ENCODE measurements around the gene ALDH4A1.

DNA sequence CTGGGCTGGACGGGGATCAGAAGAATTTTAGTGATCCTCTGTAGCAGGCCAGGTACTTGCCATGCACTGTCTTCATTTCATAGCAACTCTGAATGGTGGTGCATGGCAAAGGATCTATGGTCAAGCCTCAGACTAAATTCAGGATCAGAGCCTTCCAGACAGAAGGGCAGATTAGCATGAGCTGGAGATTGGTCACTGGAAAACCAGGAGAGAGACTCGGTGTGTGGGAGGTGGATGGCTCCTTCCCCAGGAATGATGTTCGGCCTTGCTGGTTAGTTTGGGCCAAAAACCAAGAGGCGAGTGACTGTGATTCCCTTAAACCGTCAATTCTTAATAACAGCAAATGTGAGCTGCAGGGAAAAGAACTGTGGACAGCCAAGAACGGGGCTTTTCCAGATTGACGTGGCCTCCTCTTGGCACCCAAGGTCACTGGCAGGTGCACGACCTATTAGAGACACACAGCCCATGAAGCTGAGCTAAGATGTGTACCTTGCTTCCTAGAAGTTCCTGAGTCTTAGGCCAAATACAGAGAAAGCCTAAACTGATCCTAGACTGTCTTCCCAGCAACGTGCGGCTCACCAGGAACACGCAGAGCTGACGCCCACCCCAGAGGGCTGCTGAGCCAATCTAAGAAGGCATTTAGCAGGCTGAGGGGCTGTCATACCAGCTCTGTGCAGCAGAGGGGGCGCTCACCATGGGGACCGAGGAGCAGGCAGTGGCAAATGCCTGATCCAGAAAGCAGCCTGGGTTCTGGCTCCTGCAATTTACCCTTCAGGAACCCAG, 18.5 kb downstream of the ALDH4A1 start:
- TF ChIP-seq, protein P1, sequence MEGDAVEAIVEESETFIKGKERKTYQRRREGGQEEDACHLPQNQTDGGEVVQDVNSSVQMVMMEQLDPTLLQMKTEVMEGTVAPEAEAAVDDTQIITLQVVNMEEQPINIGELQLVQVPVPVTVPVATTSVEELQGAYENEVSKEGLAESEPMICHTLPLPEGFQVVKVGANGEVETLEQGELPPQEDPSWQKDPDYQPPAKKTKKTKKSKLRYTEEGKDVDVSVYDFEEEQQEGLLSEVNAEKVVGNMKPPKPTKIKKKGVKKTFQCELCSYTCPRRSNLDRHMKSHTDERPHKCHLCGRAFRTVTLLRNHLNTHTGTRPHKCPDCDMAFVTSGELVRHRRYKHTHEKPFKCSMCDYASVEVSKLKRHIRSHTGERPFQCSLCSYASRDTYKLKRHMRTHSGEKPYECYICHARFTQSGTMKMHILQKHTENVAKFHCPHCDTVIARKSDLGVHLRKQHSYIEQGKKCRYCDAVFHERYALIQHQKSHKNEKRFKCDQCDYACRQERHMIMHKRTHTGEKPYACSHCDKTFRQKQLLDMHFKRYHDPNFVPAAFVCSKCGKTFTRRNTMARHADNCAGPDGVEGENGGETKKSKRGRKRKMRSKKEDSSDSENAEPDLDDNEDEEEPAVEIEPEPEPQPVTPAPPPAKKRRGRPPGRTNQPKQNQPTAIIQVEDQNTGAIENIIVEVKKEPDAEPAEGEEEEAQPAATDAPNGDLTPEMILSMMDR (IDR thresholded peaks at IDR 0.05) = peak; percentile 86 to 98 (median 87)
- TF ChIP-seq POLR2A (IDR thresholded peaks at IDR 0.05; ENCODE audit: low read depth) (no peak), EP300 (IDR thresholded peaks at IDR 0.05) (no peak)

Data from esophagus muscularis mucosa (tissue), 4 donors.